ENCODE measurements around the gene SLC6A15. TPM values are rescaled to one million over a fixed set of nuclear protein-coding genes. Genes with fewer than 3 reads are reported as not detected.

The SLC6A15 gene
- total and polyA plus RNA-seq, 2 donors (not counting 1 experiment from before 2014, with no cell fraction given), result 0.30 to 0.99 TPM

DNA sequence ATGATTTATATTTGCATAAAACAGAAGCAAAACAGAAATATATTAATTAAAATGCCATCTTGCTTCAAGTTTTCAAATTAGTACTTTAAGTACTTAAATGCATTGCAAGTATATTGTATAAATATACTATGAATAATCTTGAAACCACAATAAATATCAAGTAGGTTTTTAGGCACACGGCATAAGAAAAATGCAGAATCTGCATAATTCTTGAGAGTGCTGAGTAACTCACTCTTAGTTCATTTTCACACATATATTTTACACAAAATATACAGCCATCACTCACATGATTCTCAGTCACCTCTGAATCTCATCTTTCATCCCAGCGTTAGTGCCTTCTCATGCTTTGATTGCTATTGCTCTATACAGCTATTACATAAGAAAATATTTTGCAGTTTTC, 51.9 kb downstream of the SLC6A15 start:
- Histone ChIP-seq H3K36me3 (ENCODE audit: control insufficient read depth, insufficient read depth, low read length) (no peaks in the 10 kb centered on the region), H3K9ac (ENCODE audit: insufficient read depth, low read length) (no peak overlapping the region), H3K4me2 (ENCODE audit: extremely low read depth, insufficient read depth, low read length) (no peak overlapping the region), H3K27me3 (ENCODE audit: control insufficient read depth, insufficient read depth, low read length) (no peaks in the 10 kb centered on the region), H4K20me1 (ENCODE audit: control insufficient read depth, extremely low read depth, insufficient read depth, low read length) (no peaks in the 10 kb centered on the region), H3K79me2 (ENCODE audit: control insufficient read depth, insufficient read depth, low read length) (no peaks in the 10 kb centered on the region), H3K4me1 (ENCODE audit: control insufficient read depth, extremely low read depth, insufficient read depth, low read length) (no peaks in the 10 kb centered on the region), H3K27ac (ENCODE audit: insufficient read depth, low read length) (no peak overlapping the region), H2AFZ (ENCODE audit: low read length) (no peak overlapping the region), H3K9me3 (ENCODE audit: control insufficient read depth, insufficient read depth, low read depth, low read length) (no peaks in the 10 kb centered on the region), H3K4me3 (replicated peaks in 1 of 4; ENCODE audit: control extremely low read depth in 1 of 4, insufficient read depth in 1 of 4, low read depth in 3 of 4, low read length in 4 of 4) (no peak overlapping the region)
- DNase-seq (ENCODE audit: low read depth in 2 of 2), result no peak
- no peak for TF ChIP-seq EZH2 (IDR thresholded peaks at IDR 0.05; ENCODE audit: low read length, missing control alignments)
- TF ChIP-seq, protein P1, sequence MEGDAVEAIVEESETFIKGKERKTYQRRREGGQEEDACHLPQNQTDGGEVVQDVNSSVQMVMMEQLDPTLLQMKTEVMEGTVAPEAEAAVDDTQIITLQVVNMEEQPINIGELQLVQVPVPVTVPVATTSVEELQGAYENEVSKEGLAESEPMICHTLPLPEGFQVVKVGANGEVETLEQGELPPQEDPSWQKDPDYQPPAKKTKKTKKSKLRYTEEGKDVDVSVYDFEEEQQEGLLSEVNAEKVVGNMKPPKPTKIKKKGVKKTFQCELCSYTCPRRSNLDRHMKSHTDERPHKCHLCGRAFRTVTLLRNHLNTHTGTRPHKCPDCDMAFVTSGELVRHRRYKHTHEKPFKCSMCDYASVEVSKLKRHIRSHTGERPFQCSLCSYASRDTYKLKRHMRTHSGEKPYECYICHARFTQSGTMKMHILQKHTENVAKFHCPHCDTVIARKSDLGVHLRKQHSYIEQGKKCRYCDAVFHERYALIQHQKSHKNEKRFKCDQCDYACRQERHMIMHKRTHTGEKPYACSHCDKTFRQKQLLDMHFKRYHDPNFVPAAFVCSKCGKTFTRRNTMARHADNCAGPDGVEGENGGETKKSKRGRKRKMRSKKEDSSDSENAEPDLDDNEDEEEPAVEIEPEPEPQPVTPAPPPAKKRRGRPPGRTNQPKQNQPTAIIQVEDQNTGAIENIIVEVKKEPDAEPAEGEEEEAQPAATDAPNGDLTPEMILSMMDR (conservative IDR thresholded peaks at IDR 0.05 in 1 of 2, IDR thresholded peaks at IDR 0.05 in 1 of 2; ENCODE audit: low read depth in 1 of 2, low read length in 2 of 2), result no peak

DNA sequence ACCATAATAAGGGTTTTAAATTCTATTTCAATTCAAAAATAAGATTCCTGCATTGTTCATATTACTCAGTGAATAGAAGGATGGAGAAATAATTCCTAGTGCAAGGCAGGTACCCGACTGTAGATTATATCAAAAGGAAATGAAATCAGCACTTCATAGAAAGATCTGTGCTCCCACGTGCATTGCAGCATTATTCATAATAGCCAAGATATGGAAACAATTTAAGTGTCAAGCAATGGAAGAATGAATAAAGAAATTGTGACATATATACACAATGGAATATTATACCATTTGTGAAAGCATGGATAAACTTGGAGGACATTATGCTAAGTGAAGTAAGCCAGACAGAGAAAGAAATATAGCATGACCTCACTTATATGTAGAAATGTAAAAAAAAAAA, 53.8 kb downstream of the SLC6A15 start:
- no peak overlapping the region for H3K27ac ChIP-seq (ENCODE audit: insufficient read depth, low read length)
- DNase-seq (ENCODE audit: low read depth in 2 of 2), result no peak
- no peak overlapping the region for H2AFZ ChIP-seq (ENCODE audit: low read length)
- no peak overlapping the region for H3K9ac ChIP-seq (ENCODE audit: insufficient read depth, low read length)
- H3K4me3 ChIP-seq (replicated peaks in 1 of 4; ENCODE audit: control extremely low read depth in 1 of 4, insufficient read depth in 1 of 4, low read depth in 3 of 4, low read length in 4 of 4), result no peak overlapping the region
- H3K27me3 ChIP-seq (ENCODE audit: control insufficient read depth, insufficient read depth, low read length), result no peaks in the 10 kb centered on the region
- H3K36me3 ChIP-seq (ENCODE audit: control insufficient read depth, insufficient read depth, low read length), result no peaks in the 10 kb centered on the region
- no peaks in the 10 kb centered on the region for H3K4me1 ChIP-seq (ENCODE audit: control insufficient read depth, extremely low read depth, insufficient read depth, low read length)
- no peaks in the 10 kb centered on the region for H3K9me3 ChIP-seq (ENCODE audit: control insufficient read depth, insufficient read depth, low read depth, low read length)
- H3K4me2 ChIP-seq (ENCODE audit: extremely low read depth, insufficient read depth, low read length), result no peak overlapping the region
- TF ChIP-seq EZH2 (IDR thresholded peaks at IDR 0.05; ENCODE audit: low read length, missing control alignments), result no peak
- TF ChIP-seq, protein P1 (conservative IDR thresholded peaks at IDR 0.05 in 1 of 2, IDR thresholded peaks at IDR 0.05 in 1 of 2; ENCODE audit: low read depth in 1 of 2, low read length in 2 of 2), result no peak
- no peaks in the 10 kb centered on the region for H3K79me2 ChIP-seq (ENCODE audit: control insufficient read depth, insufficient read depth, low read length)
- H4K20me1 ChIP-seq (ENCODE audit: control insufficient read depth, extremely low read depth, insufficient read depth, low read length), result no peaks in the 10 kb centered on the region

DNA sequence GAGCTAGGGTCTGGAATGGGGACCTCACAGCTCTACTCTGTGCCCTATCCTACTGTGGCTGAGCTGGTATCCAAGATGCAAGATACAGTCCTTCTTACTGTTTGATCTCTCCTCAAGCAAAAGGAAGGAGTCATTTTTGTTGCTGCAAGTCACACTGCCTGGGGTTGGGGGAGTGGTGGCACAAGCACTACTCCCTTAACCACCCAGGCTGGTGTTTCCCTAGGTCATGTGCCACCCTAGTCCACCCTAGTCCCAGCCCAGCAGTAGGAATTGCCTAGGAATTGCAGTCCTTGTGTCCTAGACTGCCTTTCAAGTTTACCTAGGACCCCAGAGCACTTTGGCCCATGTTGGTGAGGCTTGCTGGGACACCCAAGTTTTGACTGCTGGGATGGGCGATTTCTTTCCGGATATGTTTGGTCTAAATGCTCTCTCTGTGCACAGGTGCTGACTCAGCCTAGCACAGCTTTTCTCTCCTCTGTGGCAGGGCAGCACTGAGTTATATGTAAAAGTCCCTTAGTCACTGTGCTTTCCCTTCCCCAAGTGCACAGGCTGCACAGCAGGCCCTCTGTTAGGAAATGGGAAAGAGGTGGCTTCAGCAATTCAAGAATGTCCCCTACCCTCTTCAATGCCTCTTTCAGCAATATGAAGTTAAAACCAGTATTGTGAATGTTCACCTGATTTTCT, 54.9 kb downstream of the SLC6A15 start:
- Histone ChIP-seq H3K9me3 (ENCODE audit: control insufficient read depth, insufficient read depth, low read depth, low read length) (no peaks in the 10 kb centered on the region), H3K4me2 (ENCODE audit: extremely low read depth, insufficient read depth, low read length) (no peak overlapping the region), H2AFZ (ENCODE audit: low read length) (no peak overlapping the region), H3K27ac (ENCODE audit: insufficient read depth, low read length) (no peak overlapping the region), H3K27me3 (ENCODE audit: control insufficient read depth, insufficient read depth, low read length) (no peaks in the 10 kb centered on the region), H3K36me3 (ENCODE audit: control insufficient read depth, insufficient read depth, low read length) (no peaks in the 10 kb centered on the region), H3K79me2 (ENCODE audit: control insufficient read depth, insufficient read depth, low read length) (no peaks in the 10 kb centered on the region), H4K20me1 (ENCODE audit: control insufficient read depth, extremely low read depth, insufficient read depth, low read length) (no peaks in the 10 kb centered on the region), H3K4me3 (replicated peaks in 1 of 4; ENCODE audit: control extremely low read depth in 1 of 4, insufficient read depth in 1 of 4, low read depth in 3 of 4, low read length in 4 of 4) (no peak overlapping the region), H3K9ac (ENCODE audit: insufficient read depth, low read length) (no peak overlapping the region), H3K4me1 (ENCODE audit: control insufficient read depth, extremely low read depth, insufficient read depth, low read length) (no peaks in the 10 kb centered on the region)
- DNase-seq (ENCODE audit: low read depth in 2 of 2), result no peak
- TF ChIP-seq, protein P1 (conservative IDR thresholded peaks at IDR 0.05 in 1 of 2, IDR thresholded peaks at IDR 0.05 in 1 of 2; ENCODE audit: low read depth in 1 of 2, low read length in 2 of 2), result no peak
- TF ChIP-seq EZH2 (IDR thresholded peaks at IDR 0.05; ENCODE audit: low read length, missing control alignments), result no peak

Measured in fibroblast of lung (primary cell).